ENCODE measurements around the gene GLP1R.

GRCh38 chr6:39091220-39091619 is 42.6 kb downstream of the GLP1R start:
- TF ChIP-seq EHF (CRISPR knock-in tag; IDR thresholded peaks at IDR 0.05) (no peak), MAFK (IDR thresholded peaks at IDR 0.05; ENCODE audit: partially characterized antibody) (no peak), POLR2A (IDR thresholded peaks at IDR 0.05; ENCODE audit: low read length) (no peak), BHLHE40 (IDR thresholded peaks at IDR 0.05; ENCODE audit: low read depth, low read length) (no peak), CBX2 (IDR thresholded peaks at IDR 0.05; ENCODE audit: borderline replicate concordance, low read depth) (no peak), CEBPB (IDR thresholded peaks at IDR 0.05) (no peak), ESRRA (IDR thresholded peaks at IDR 0.05; ENCODE audit: borderline replicate concordance, low read length) (no peak)
- TF ChIP-seq, protein P1, sequence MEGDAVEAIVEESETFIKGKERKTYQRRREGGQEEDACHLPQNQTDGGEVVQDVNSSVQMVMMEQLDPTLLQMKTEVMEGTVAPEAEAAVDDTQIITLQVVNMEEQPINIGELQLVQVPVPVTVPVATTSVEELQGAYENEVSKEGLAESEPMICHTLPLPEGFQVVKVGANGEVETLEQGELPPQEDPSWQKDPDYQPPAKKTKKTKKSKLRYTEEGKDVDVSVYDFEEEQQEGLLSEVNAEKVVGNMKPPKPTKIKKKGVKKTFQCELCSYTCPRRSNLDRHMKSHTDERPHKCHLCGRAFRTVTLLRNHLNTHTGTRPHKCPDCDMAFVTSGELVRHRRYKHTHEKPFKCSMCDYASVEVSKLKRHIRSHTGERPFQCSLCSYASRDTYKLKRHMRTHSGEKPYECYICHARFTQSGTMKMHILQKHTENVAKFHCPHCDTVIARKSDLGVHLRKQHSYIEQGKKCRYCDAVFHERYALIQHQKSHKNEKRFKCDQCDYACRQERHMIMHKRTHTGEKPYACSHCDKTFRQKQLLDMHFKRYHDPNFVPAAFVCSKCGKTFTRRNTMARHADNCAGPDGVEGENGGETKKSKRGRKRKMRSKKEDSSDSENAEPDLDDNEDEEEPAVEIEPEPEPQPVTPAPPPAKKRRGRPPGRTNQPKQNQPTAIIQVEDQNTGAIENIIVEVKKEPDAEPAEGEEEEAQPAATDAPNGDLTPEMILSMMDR (IDR thresholded peaks at IDR 0.05), result no peak
- TF ChIP-seq, protein P2, sequence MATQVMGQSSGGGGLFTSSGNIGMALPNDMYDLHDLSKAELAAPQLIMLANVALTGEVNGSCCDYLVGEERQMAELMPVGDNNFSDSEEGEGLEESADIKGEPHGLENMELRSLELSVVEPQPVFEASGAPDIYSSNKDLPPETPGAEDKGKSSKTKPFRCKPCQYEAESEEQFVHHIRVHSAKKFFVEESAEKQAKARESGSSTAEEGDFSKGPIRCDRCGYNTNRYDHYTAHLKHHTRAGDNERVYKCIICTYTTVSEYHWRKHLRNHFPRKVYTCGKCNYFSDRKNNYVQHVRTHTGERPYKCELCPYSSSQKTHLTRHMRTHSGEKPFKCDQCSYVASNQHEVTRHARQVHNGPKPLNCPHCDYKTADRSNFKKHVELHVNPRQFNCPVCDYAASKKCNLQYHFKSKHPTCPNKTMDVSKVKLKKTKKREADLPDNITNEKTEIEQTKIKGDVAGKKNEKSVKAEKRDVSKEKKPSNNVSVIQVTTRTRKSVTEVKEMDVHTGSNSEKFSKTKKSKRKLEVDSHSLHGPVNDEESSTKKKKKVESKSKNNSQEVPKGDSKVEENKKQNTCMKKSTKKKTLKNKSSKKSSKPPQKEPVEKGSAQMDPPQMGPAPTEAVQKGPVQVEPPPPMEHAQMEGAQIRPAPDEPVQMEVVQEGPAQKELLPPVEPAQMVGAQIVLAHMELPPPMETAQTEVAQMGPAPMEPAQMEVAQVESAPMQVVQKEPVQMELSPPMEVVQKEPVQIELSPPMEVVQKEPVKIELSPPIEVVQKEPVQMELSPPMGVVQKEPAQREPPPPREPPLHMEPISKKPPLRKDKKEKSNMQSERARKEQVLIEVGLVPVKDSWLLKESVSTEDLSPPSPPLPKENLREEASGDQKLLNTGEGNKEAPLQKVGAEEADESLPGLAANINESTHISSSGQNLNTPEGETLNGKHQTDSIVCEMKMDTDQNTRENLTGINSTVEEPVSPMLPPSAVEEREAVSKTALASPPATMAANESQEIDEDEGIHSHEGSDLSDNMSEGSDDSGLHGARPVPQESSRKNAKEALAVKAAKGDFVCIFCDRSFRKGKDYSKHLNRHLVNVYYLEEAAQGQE (IDR thresholded peaks at IDR 0.05), result no peak

Data from A549 (cell line).